CD8-positive, alpha-beta memory T cell (primary cell): ENCODE measurements around the gene SLCO2A1. TPM values are rescaled to one million over a fixed set of nuclear protein-coding genes. Genes with fewer than 3 reads are reported as not detected.

ENCODE experiments used
- CTCF ChIA-PET: fragments of 350-600 bp; sonication (Branson Sonifier 250); formaldehyde crosslinking; loops from one replicate; lab custom pipeline; 2021; ENCODE audit warnings: antibody characterized with exemption; lab: Charles Lee
- POLR2A ChIA-PET: fragments of 350-600 bp; sonication (Branson Sonifier 250); formaldehyde crosslinking; loops from one replicate; lab custom pipeline; 2021; ENCODE audit warnings: antibody characterized with exemption; lab: Charles Lee
- DNase-seq, 5 donors: peaks; one replicate each; pipeline versions ENCODE4 v3.0.0 to v3.0.0-alpha.2; 2020 to 2022; ENCODE audit warnings: mixed read lengths in 1 of 5
- H3K27ac ChIP-seq: one replicate; pipeline ENCODE4 v1.7.0; 2013; ENCODE audit warnings: low read depth, mild to moderate bottlenecking, low read length, moderate library complexity
- H3K27me3 ChIP-seq: 2 replicates; pipeline ENCODE4 v1.7.0; 2013; ENCODE audit warnings: low read length, mild to moderate bottlenecking; ENCODE audit not compliant: insufficient read depth, poor library complexity, severe bottlenecking
- H3K36me3 ChIP-seq: 2 replicates; pipeline ENCODE4 v1.7.0; 2013; ENCODE audit warnings: mild to moderate bottlenecking, low read length, moderate library complexity; ENCODE audit not compliant: insufficient read depth
- H3K4me1 ChIP-seq: 2 replicates; pipeline ENCODE4 v1.7.0; 2013; ENCODE audit warnings: mild to moderate bottlenecking, low read length, moderate library complexity; ENCODE audit not compliant: insufficient read depth
- H3K4me3 ChIP-seq: 2 replicates; pipeline ENCODE4 v1.7.0; 2013; ENCODE audit warnings: mild to moderate bottlenecking, low read length
- H3K9me3 ChIP-seq: 2 replicates; pipeline ENCODE4 v1.7.0; 2013; ENCODE audit warnings: mild to moderate bottlenecking, low read length
- H3K27ac Mint-ChIP-seq, 8 donors: one replicate each; pipeline ENCODE4 v1.8.0; 2020 to 2021; ENCODE audit warnings: mixed read lengths in 8 of 8, mild to moderate bottlenecking in 6 of 8, inconsistent platforms in 3 of 8, moderate library complexity in 3 of 8
- H3K27me3 Mint-ChIP-seq, 2 donors: one replicate each; pipeline ENCODE4 v1.8.0; 2020 to 2021; ENCODE audit warnings: mixed read lengths in 2 of 2, mild to moderate bottlenecking in 1 of 2, moderate library complexity in 1 of 2
- H3K36me3 Mint-ChIP-seq, 3 donors: one replicate each; pipeline ENCODE4 v1.8.0; 2020 to 2021; ENCODE audit warnings: mixed read lengths in 3 of 3, inconsistent platforms in 1 of 3, mild to moderate bottlenecking in 1 of 3
- H3K4me1 Mint-ChIP-seq, 3 donors: one replicate each; pipeline ENCODE4 v1.8.0; 2020 to 2021; ENCODE audit warnings: mixed read lengths in 3 of 3, inconsistent platforms in 1 of 3, mild to moderate bottlenecking in 1 of 3
- H3K4me3 Mint-ChIP-seq, 7 donors: one replicate each; pipeline ENCODE4 v1.8.0; 2020 to 2021; ENCODE audit warnings: mixed read lengths in 7 of 7, mild to moderate bottlenecking in 6 of 7, moderate library complexity in 4 of 7, inconsistent platforms in 2 of 7
- H3K9me3 Mint-ChIP-seq, 5 donors: one replicate each; pipeline ENCODE4 v1.8.0; 2020 to 2022; ENCODE audit warnings: mixed read lengths in 5 of 5, mild to moderate bottlenecking in 3 of 5, moderate library complexity in 2 of 5, inconsistent platforms in 1 of 5
- polyA plus RNA-seq: library from polyadenylated mRNA; unstranded; fragments of 300-500 nt; fragmentation: Illumina TruSeq; gene quantifications from one replicate; pipeline ENCODE4 v1.2.3, GENCODE V29; 2021
- total RNA-seq, 2 experiments: library from RNA; stranded (reverse); gene quantifications; one replicate each; pipeline ENCODE4 v1.2.3, GENCODE V29; 2021

SLCO2A1 gene
- total and polyA plus RNA-seq, 3 experiments from 2014 or later = not detected

GRCh38 chr3:133970916-133971315 lies 58.8 kb downstream of the SLCO2A1 start:
- Histone ChIP-seq H3K36me3 (no peaks in the 10 kb centered on the region), H3K27ac (no peak overlapping the region), H3K4me3 (no peak overlapping the region), H3K9me3 (no peaks in the 10 kb centered on the region), H3K27me3 (no peaks in the 10 kb centered on the region), H3K4me1 (no peaks in the 10 kb centered on the region)
- ChIA-PET POLR2A (no interaction called here), CTCF (no interaction called here)
- Mint-ChIP-seq H3K4me3 (no peak overlapping the region), H3K9me3 (peaks cover 0 to 6% (median 3%) of the 10 kb centered on the region in 5 donors), H3K36me3 (no peaks in the 10 kb centered on the region), H3K4me1 (no peaks in the 10 kb centered on the region), H3K27ac (no peak overlapping the region), H3K27me3 (peaks cover 7 to 11% of the 10 kb centered on the region in 2 donors)
- DNase-seq = no peak

DNA sequence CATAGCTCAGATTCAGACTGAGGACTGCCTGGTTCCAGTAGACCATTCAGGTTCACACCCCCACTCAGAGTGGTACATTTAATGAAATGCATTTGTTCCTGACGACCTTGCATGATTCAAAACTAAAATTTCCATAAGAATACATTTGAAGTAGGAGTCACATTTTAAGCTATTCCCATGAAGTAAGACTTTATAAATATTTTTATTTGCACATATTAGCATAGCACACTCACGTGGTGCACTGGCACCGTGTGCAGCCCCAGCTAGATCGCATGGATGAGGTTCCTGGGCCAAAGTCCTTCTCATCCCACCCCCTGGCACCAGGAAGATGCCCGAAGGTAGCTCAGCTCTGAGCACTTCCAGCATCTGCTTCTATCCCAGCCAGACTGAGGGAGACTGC lies 59.4 kb downstream of the SLCO2A1 start:
- H3K27me3 ChIP-seq = no peaks in the 10 kb centered on the region
- peaks cover 4 to 11% of the 10 kb centered on the region in 2 donors for H3K27me3 Mint-ChIP-seq
- no peak for DNase-seq
- H3K4me3 Mint-ChIP-seq = no peak overlapping the region
- no peaks in the 10 kb centered on the region for H3K4me1 ChIP-seq
- no peaks in the 10 kb centered on the region for H3K36me3 ChIP-seq
- no peaks in the 10 kb centered on the region for H3K4me1 Mint-ChIP-seq
- CTCF ChIA-PET = no interaction called here
- no peaks in the 10 kb centered on the region for H3K9me3 ChIP-seq
- no peak overlapping the region for H3K4me3 ChIP-seq
- peaks cover 0 to 6% (median 3%) of the 10 kb centered on the region in 5 donors for H3K9me3 Mint-ChIP-seq
- POLR2A ChIA-PET = no interaction called here
- no peaks in the 10 kb centered on the region for H3K36me3 Mint-ChIP-seq
- no peak overlapping the region for H3K27ac ChIP-seq
- H3K27ac Mint-ChIP-seq = no peak overlapping the region

DNA sequence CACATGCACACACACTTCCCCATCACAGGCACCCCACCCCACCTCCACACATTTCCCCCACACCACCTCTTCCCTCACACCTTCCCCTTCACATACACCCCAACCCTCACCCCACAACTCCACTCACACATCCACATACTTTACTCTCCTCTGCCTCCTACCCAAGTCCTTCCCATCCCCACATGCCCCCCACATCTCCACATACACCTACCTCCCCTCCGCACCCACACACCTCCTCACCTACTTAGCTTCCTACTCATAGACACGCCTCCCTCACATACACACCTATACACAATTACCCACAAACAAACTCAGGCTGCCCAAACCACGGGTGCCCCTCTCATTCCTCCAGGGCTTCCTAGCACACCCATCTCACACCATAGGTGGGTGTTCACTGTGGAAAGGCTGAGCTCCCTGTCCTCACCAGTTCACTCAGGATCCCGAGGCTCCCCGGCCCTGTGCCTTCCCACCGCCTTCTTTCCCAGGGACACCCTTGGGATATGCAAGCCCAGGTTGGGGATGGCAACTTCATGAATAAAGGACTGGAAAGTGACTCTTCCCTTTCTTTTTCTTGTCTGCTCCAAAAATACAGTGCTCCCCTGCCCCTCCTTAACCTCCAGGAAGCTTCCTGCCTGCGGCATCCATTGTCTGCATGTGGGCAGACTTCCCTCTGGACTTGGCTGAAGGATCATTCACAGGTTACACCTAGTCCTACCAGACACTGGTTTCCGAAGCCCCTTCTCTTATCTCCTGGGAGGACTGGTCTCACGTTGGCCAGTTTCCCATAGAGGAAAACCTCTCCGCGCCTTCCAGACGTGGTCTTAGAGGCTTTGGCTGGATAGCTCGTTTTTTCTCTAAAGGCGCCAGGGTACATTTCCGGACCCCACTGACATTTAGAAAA lies 61.5 kb downstream of the SLCO2A1 start:
- H3K36me3 ChIP-seq = no peaks in the 10 kb centered on the region
- H3K27ac ChIP-seq = no peak overlapping the region
- ChIA-PET POLR2A (no interaction called here), CTCF (no interaction called here)
- no peaks in the 10 kb centered on the region for H3K9me3 ChIP-seq
- no peaks in the 10 kb centered on the region for H3K27me3 ChIP-seq
- H3K4me1 ChIP-seq = no peaks in the 10 kb centered on the region
- Mint-ChIP-seq H3K4me3 (no peak overlapping the region), H3K27me3 (peaks cover 5 to 7% of the 10 kb centered on the region in 2 donors), H3K9me3 (peaks cover 0 to 6% (median 3%) of the 10 kb centered on the region in 5 donors), H3K36me3 (no peaks in the 10 kb centered on the region), H3K4me1 (no peaks in the 10 kb centered on the region), H3K27ac (peak overlapping the region in 1 of 8 donors; percentile 49)
- no peak for DNase-seq
- H3K4me3 ChIP-seq = no peak overlapping the region

- Histone ChIP-seq H3K4me3 (no peak overlapping the region), H3K27me3 (no peaks in the 10 kb centered on the region), H3K36me3 (no peaks in the 10 kb centered on the region), H3K4me1 (no peaks in the 10 kb centered on the region), H3K27ac (no peak overlapping the region), H3K9me3 (no peaks in the 10 kb centered on the region)
- ChIA-PET CTCF (no interaction called here), POLR2A (no interaction called here)
- H3K27ac Mint-ChIP-seq = no peak overlapping the region
- no peak for DNase-seq
- peaks cover 0 to 3% (median 0%) of the 10 kb centered on the region in 5 donors for H3K9me3 Mint-ChIP-seq
- H3K27me3 Mint-ChIP-seq = peaks cover 4 to 7% of the 10 kb centered on the region in 2 donors
- no peak overlapping the region for H3K4me3 Mint-ChIP-seq
- no peaks in the 10 kb centered on the region for H3K4me1 Mint-ChIP-seq
- H3K36me3 Mint-ChIP-seq = no peaks in the 10 kb centered on the region
Observed at GRCh38 chr3:133966954-133967353, 62.8 kb downstream of the SLCO2A1 start.

DNA sequence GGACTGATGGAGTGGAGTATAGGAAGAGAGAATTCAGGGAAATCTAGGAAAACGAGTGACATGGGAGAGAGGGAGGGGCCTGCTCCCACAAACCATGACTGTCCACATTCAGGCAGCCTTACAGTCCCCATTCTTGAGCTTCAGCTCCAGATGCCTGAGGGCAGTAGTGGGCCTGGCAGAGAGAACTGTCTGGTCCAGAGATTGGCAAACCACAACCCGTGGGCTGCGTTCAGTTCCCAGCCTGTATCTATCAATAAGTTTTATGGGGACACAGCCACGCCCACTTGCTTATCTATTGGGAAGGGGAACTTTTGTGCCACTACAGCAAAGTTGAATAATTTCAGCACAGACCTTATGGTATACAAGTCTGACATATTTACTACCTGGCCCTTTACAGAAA lies 63.8 kb downstream of the SLCO2A1 start:
- Histone ChIP-seq H3K4me1 (no peaks in the 10 kb centered on the region), H3K27ac (no peak overlapping the region), H3K9me3 (no peaks in the 10 kb centered on the region), H3K36me3 (no peaks in the 10 kb centered on the region), H3K4me3 (no peak overlapping the region), H3K27me3 (no peaks in the 10 kb centered on the region)
- CTCF ChIA-PET = no interaction called here
- Mint-ChIP-seq H3K27ac (no peak overlapping the region), H3K9me3 (no peaks in the 10 kb centered on the region), H3K4me1 (no peaks in the 10 kb centered on the region), H3K27me3 (peaks cover 4 to 7% of the 10 kb centered on the region in 2 donors), H3K36me3 (no peaks in the 10 kb centered on the region), H3K4me3 (no peak overlapping the region)
- DNase-seq = no peak
- POLR2A ChIA-PET = no interaction called here

DNA sequence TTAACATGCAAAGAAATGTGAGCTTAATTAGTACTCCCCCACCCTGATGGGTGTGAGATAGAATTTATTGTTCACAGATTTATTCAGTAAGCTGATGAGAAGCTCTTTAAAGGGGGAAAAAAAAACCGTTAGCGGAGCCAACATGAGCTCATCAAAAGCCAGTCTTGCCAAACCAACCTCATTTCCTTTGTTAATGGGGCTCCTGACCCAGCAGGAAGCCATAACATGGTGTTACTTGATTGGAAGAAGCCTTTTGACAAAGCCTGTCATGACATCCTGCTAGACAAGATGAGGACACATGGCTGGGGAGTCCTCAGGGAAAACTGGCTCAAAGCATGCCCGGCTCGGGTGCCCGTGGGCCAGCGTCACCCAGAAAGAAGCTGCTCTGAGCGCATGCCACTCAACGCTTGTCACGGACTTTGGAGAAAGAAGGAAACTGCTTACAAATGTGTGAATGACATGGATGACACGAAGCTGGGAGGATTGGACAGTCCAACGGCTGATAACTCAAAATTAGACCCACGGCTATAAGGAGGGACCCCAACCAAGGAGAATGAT lies 64.6 kb downstream of the SLCO2A1 start:
- ChIA-PET CTCF (no interaction called here), POLR2A (no interaction called here)
- H3K9me3 ChIP-seq = no peaks in the 10 kb centered on the region
- H3K4me3 Mint-ChIP-seq = no peak overlapping the region
- no peaks in the 10 kb centered on the region for H3K4me1 ChIP-seq
- H3K36me3 Mint-ChIP-seq = no peaks in the 10 kb centered on the region
- H3K27me3 ChIP-seq = no peaks in the 10 kb centered on the region
- H3K36me3 ChIP-seq = no peaks in the 10 kb centered on the region
- no peak overlapping the region for H3K27ac Mint-ChIP-seq
- H3K27me3 Mint-ChIP-seq = peaks cover 4 to 7% of the 10 kb centered on the region in 2 donors
- H3K4me1 Mint-ChIP-seq = no peaks in the 10 kb centered on the region
- H3K4me3 ChIP-seq = no peak overlapping the region
- no peak for DNase-seq
- H3K9me3 Mint-ChIP-seq = no peaks in the 10 kb centered on the region
- no peak overlapping the region for H3K27ac ChIP-seq

DNA sequence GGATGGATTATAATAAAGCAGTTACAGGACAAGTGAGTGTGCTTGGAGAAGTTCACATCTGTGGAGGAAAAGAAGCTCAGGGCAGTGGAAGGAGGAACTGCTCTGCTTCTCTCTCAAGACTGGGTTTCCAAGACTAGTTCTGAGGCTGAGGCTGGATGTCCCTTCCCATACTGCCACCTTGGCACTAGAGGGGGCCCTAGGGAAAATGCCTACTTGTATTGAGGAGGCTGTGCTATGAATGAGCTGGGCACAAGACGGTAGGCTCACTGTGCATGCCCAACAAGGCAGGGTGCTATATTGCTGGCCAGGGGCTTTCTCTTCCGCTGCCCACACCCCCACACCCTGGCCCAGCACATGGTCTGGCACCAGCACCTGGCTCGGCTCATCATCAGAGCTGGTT lies 65.2 kb downstream of the SLCO2A1 start:
- Histone ChIP-seq H3K27ac (no peak overlapping the region), H3K27me3 (no peaks in the 10 kb centered on the region), H3K9me3 (no peaks in the 10 kb centered on the region), H3K4me1 (no peaks in the 10 kb centered on the region), H3K36me3 (no peaks in the 10 kb centered on the region), H3K4me3 (no peak overlapping the region)
- Mint-ChIP-seq H3K4me1 (no peaks in the 10 kb centered on the region), H3K27me3 (peaks cover 4 to 7% of the 10 kb centered on the region in 2 donors), H3K9me3 (no peaks in the 10 kb centered on the region), H3K36me3 (no peaks in the 10 kb centered on the region), H3K27ac (no peak overlapping the region), H3K4me3 (no peak overlapping the region)
- POLR2A ChIA-PET = no interaction called here
- CTCF ChIA-PET = no interaction called here
- no peak for DNase-seq

- H3K27me3 ChIP-seq = no peaks in the 10 kb centered on the region
- peaks cover 4 to 7% of the 10 kb centered on the region in 2 donors for H3K27me3 Mint-ChIP-seq
Observed at GRCh38 chr3:133963657-133964396, 65.9 kb downstream of the SLCO2A1 start.

More at GRCh38 chr3:133963657-133964396, 65.9 kb downstream of the SLCO2A1 start:
- H3K36me3 Mint-ChIP-seq = no peaks in the 10 kb centered on the region
- no peaks in the 10 kb centered on the region for H3K4me1 ChIP-seq
- no peaks in the 10 kb centered on the region for H3K4me1 Mint-ChIP-seq
- no peak overlapping the region for H3K4me3 ChIP-seq
- no peak overlapping the region for H3K4me3 Mint-ChIP-seq
- no peaks in the 10 kb centered on the region for H3K9me3 Mint-ChIP-seq
- no peak for DNase-seq
- ChIA-PET CTCF (no interaction called here), POLR2A (no interaction called here)
- no peak overlapping the region for H3K27ac Mint-ChIP-seq
- no peaks in the 10 kb centered on the region for H3K36me3 ChIP-seq
- no peaks in the 10 kb centered on the region for H3K9me3 ChIP-seq
- no peak overlapping the region for H3K27ac ChIP-seq
